MCF 10A (cell line): ENCODE data around the gene ACER3. TPM values are rescaled to one million over a fixed set of nuclear protein-coding genes. Genes with fewer than 3 reads are reported as not detected.
"Not testable (repeated sequence)": the region's sequence is repeated elsewhere in the genome, so short reads cannot be mapped to it uniquely, and the experiment has no call there.

ENCODE experiments used
- BruUV-seq: library from RNA; stranded (reverse); fragments of 400-500 nt; replicated peaks from 2 replicates; lab custom pipeline; 2021; lab: Mats Ljungman, UMichigan
- CTCF ChIA-PET: fragments of 300-600 bp; sonication (Branson Sonifier 250); formaldehyde crosslinking; extraction: SDS; loops from one replicate; lab custom pipeline; 2021; ENCODE audit warnings: antibody characterized with exemption, inconsistent platforms; lab: Yijun Ruan, JAX
- POLR2A ChIA-PET: fragments of 300-600, 350-650 bp; sonication (Branson Sonifier 250); formaldehyde crosslinking; extraction: SDS; loops from one replicate; lab custom pipeline; 2020; ENCODE audit warnings: antibody characterized with exemption, inconsistent platforms; lab: Yijun Ruan, JAX
- DNase-seq: peaks from one replicate; pipeline ENCODE4 v3.0.0-alpha.2; 2018; ENCODE audit not compliant: unreplicated experiment
- H3K27ac Mint-ChIP-seq: one replicate; pipeline ENCODE4 v1.8.0; 2022; ENCODE audit warnings: mild to moderate bottlenecking, low read depth, mixed read lengths; ENCODE audit not compliant: unreplicated experiment
- H3K27me3 Mint-ChIP-seq: one replicate; pipeline ENCODE4 v1.8.0; 2022; ENCODE audit warnings: mixed read lengths; ENCODE audit not compliant: insufficient read depth, unreplicated experiment
- H3K36me3 Mint-ChIP-seq: one replicate; pipeline ENCODE4 v1.8.0; 2022; ENCODE audit warnings: mild to moderate bottlenecking, moderate library complexity, mixed read lengths; ENCODE audit not compliant: insufficient read depth, unreplicated experiment
- H3K4me1 Mint-ChIP-seq: one replicate; pipeline ENCODE4 v1.8.0; 2022; ENCODE audit warnings: mixed read lengths; ENCODE audit not compliant: insufficient read depth, unreplicated experiment
- H3K4me3 Mint-ChIP-seq: one replicate; pipeline ENCODE4 v1.8.0; 2022; ENCODE audit warnings: mild to moderate bottlenecking, moderate library complexity, mixed read lengths; ENCODE audit not compliant: unreplicated experiment
- H3K9me3 Mint-ChIP-seq: one replicate; pipeline ENCODE4 v1.8.0; 2022; ENCODE audit warnings: mixed read lengths; ENCODE audit not compliant: unreplicated experiment
- CTCF ChIP-seq: fragments of 200-600 bp; IDR thresholded peaks from one replicate; pipeline ENCODE4 v1.8.0; 2022; ENCODE audit warnings: antibody characterized with exemption, mild to moderate bottlenecking; ENCODE audit not compliant: unreplicated experiment
- intact Hi-C: fragments of 100-400 bp; cut with micrococcal nuclease; formaldehyde crosslinking; loops from 2 replicates; pipeline ENCODE4 v1.14.1; 2022
- total RNA-seq: library from RNA; stranded (reverse); gene quantifications from 2 replicates; pipeline ENCODE4 v1.2.3, GENCODE V29; 2022

The ACER3 gene
- total RNA-seq, 1 experiment from 2014 or later = 12.7 TPM

DNA sequence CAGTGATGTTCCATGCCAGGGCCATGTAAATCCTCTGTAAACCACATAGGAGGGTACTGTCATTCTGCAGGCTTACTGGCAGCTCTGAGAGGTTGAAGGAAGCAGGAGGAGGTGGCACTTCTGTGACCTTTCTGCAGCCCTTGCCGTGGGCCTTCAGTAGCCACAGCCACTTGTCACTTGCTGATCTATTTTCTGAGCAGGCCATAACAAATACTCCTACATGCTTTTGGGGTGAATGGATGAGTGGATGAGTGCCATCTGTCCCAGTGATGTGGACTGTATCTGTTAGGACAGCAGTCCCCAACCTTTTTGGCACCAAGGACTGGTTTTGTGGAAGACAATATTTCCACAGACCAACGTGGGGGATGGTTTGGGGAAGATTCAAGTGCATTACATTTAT is 183.6 kb downstream of the ACER3 start:
- H3K27ac Mint-ChIP-seq = no peak overlapping the region
- CTCF ChIA-PET = interaction anchor here (0.7 to 2.2 kb wide), 5 partner anchors 9 to 318 kb away, joined by 3 to 29 read pairs (median 7); no protein-coding TSS in a partner anchor
- no peak for TF ChIP-seq CTCF
- peaks cover 12% of the 10 kb centered on the region for H3K4me1 Mint-ChIP-seq
- no peaks in the 10 kb centered on the region for H3K27me3 Mint-ChIP-seq
- no peaks in the 10 kb centered on the region for H3K9me3 Mint-ChIP-seq
- no peak overlapping the region for H3K4me3 Mint-ChIP-seq
- H3K36me3 Mint-ChIP-seq = no peaks in the 10 kb centered on the region
- no peak for DNase-seq
- BruUV-seq = no TSS peak
- intact Hi-C loops = no loop called here
- POLR2A ChIA-PET = no interaction called here

GRCh38 chr11:77044886-77045285 is 184.2 kb downstream of the ACER3 start:
- DNase-seq = no peak
- no peaks in the 10 kb centered on the region for H3K9me3 Mint-ChIP-seq
- BruUV-seq = no TSS peak
- intact Hi-C loops = no loop called here
- POLR2A ChIA-PET = no interaction called here
- no peaks in the 10 kb centered on the region for H3K27me3 Mint-ChIP-seq
- no peak for TF ChIP-seq CTCF
- H3K27ac Mint-ChIP-seq = no peak overlapping the region
- no peak overlapping the region for H3K4me3 Mint-ChIP-seq
- H3K4me1 Mint-ChIP-seq = peaks cover 12% of the 10 kb centered on the region
- no peaks in the 10 kb centered on the region for H3K36me3 Mint-ChIP-seq
- CTCF ChIA-PET = interaction anchor here (0.6 to 2.2 kb wide), 10 partner anchors 9 to 319 kb away, joined by 3 to 29 read pairs (median 3); no protein-coding TSS in a partner anchor

- ChIA-PET CTCF (interaction anchor here (0.6 to 2.2 kb wide), 5 partner anchors 10 to 527 kb away, joined by 3 to 29 read pairs (median 4); no protein-coding TSS in a partner anchor), POLR2A (no interaction called here)
- Mint-ChIP-seq H3K4me1 (peaks cover 12% of the 10 kb centered on the region), H3K27ac (no peak overlapping the region), H3K9me3 (no peaks in the 10 kb centered on the region), H3K4me3 (no peak overlapping the region), H3K27me3 (no peaks in the 10 kb centered on the region), H3K36me3 (no peaks in the 10 kb centered on the region)
- TF ChIP-seq CTCF = peak; percentile 81
- BruUV-seq = no TSS peak
- intact Hi-C loops = loop anchor here (2.0 kb wide), 4 partner anchors 125 to 503 kb away; no protein-coding TSS in a partner anchor
- DNase-seq = peak; percentile 44
Measured at GRCh38 chr11:77046060-77046501, 185.4 kb downstream of the ACER3 start.

- no peaks in the 10 kb centered on the region for H3K36me3 Mint-ChIP-seq
- H3K4me3 Mint-ChIP-seq = peak overlapping the region; percentile 68
- intact Hi-C loops = loop anchor here (1.0 to 2.0 kb wide), 8 partner anchors 26 to 502 kb away; no protein-coding TSS in a partner anchor
- peak; percentile 93 for DNase-seq
- ChIA-PET CTCF (interaction anchor here (0.5 to 3.2 kb wide), 34 partner anchors 8 to 1245 kb away, joined by 3 to 74 read pairs (median 4); partner anchors contain the start of genes ALG8 and CAPN5), POLR2A (interaction anchor here (0.6 to 1.3 kb wide), 4 partner anchors 10 to 1525 kb away, joined by 3 to 5 read pairs (median 4); no protein-coding TSS in a partner anchor)
- H3K4me1 Mint-ChIP-seq = peaks cover 12% of the 10 kb centered on the region
- peak; percentile 63 for TF ChIP-seq CTCF
- H3K27ac Mint-ChIP-seq = no peak overlapping the region
- no peaks in the 10 kb centered on the region for H3K9me3 Mint-ChIP-seq
- no TSS peak for BruUV-seq
- no peaks in the 10 kb centered on the region for H3K27me3 Mint-ChIP-seq
Measured at GRCh38 chr11:77047007-77047927, 186.5 kb downstream of the ACER3 start.

DNA sequence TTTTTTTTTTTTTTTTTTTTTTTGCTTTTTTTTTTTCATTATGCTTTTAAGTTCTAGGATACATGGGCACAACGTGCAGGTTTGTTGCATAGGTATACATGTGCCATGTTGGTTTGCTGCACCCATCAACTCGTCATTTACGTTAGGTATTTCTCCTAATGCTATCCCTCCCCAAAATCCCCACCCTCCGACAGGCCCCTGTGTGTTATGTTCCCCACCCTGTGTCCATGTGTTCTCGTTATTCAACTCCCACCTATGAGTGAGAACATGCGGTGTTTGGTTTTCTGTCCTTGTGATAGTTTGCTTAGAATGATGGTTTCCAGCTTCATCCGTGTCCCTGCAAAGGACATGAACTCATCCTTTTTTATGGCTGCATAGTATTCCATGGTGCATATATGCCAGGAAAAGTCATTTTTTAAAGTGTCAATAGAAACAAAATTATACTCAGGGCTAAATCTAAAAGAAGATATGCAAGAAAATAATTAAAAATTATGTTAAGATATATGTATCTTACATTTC is 187.3 kb downstream of the ACER3 start:
- not testable (repeated sequence) for BruUV-seq, DNase-seq, H3K4me3 Mint-ChIP-seq, H3K27ac Mint-ChIP-seq, H3K27me3 Mint-ChIP-seq, H3K9me3 Mint-ChIP-seq, H3K36me3 Mint-ChIP-seq
- ChIA-PET CTCF (interaction anchor here (0.5 to 3.2 kb wide), 23 partner anchors 9 to 939 kb away, joined by 3 to 74 read pairs (median 4); partner anchors contain the start of gene CAPN5), POLR2A (interaction anchor here (0.6 to 1.3 kb wide), 4 partner anchors 9 to 129 kb away, joined by 3 to 5 read pairs (median 4); no protein-coding TSS in a partner anchor)
- H3K4me1 Mint-ChIP-seq = peaks cover 12% of the 10 kb centered on the region
- intact Hi-C loops = loop anchor here (1.0 to 2.0 kb wide), 8 partner anchors 25 to 501 kb away; no protein-coding TSS in a partner anchor
